H1 (cell line): Measurements from ENCODE around the gene CHD9.

Experiments
- BRCA1 ChIP-seq: IDR thresholded peaks from 2 replicates; pipeline ENCODE4 v1.6.1; 2012; ENCODE audit warnings: low read depth, low read length, improper control_type of control experiment
- CBX8 ChIP-seq: fragments of 300-800, 300-1000 bp; sonication (generic); IDR thresholded peaks from 2 replicates; pipeline ENCODE4 v1.7.1; 2016; ENCODE audit warnings: low read depth, low read length, borderline replicate concordance
- EGR1 ChIP-seq: IDR thresholded peaks from 2 replicates; pipeline ENCODE4 v1.6.1; 2011; ENCODE audit warnings: low read depth, low read length, borderline replicate concordance
- TAF1 ChIP-seq: IDR thresholded peaks from 2 replicates; pipeline ENCODE4 v1.6.1; 2011; ENCODE audit warnings: mild to moderate bottlenecking, low read depth, low read length
- TEAD4 ChIP-seq: IDR thresholded peaks from 2 replicates; pipeline ENCODE4 v1.6.1; 2012; ENCODE audit warnings: low read depth, low read length, inconsistent platforms, mixed read lengths

- TF ChIP-seq BRCA1 (no peak), CBX8 (no peak), TEAD4 (no peak), TAF1 (no peak), EGR1 (no peak)
Measured at GRCh38 chr16:53337294-53337693, 282.5 kb downstream of the CHD9 start.
